ENCODE measurements around the gene MYOG.

DNA sequence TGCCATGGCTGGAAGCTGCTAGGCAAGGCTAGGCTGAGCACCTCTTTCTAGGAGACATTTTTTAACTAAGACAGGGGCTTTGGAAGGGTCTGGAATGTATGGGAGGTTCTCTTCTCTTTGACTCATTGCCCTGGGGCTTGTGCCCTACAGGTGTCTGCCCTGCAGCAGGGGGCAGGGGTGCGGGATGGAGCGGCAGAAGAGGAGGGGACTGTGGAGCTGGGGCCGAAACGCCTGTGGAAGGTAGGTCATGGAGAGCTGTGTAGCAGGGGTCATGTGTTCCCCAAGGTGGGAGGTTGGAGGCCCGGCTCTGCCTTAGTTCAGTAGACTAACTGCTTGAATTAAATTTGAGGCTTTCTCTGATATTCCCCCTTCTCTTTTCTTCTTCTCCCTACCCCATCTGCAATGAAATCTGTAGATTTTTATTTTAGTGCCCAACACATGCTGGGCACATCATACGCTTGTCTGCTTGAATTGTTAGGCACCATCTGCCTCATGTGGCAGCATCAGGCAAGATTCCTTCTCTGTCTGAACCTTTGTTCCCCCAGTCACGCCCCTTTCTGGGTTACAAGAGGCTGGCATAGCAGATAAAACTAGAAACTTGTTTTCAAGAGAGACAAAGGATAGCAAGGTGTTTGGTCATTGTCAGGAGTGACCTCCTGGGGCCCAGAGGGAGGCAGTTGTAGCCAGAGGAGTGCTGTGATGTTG is 41.1 kb downstream of the MYOG start:
- TF ChIP-seq YY1 (IDR thresholded peaks at IDR 0.05; ENCODE audit: insufficient read depth, insufficient read length) (no peak), SUZ12 (IDR thresholded peaks at IDR 0.05; ENCODE audit: extremely low read depth, insufficient read depth, insufficient read length) (no peak), ZNF274 (IDR thresholded peaks at IDR 0.05; ENCODE audit: low read depth, low read length) (no peak)
